ENCODE measurements around the gene LCE3C. TPM values are rescaled to one million over a fixed set of nuclear protein-coding genes. Genes with fewer than 3 reads are reported as not detected.

LCE3C gene
- total and polyA plus RNA-seq, 2 donors (not counting 3 experiments of a cell fraction or from before 2014, with no cell fraction given): not detected

DNA sequence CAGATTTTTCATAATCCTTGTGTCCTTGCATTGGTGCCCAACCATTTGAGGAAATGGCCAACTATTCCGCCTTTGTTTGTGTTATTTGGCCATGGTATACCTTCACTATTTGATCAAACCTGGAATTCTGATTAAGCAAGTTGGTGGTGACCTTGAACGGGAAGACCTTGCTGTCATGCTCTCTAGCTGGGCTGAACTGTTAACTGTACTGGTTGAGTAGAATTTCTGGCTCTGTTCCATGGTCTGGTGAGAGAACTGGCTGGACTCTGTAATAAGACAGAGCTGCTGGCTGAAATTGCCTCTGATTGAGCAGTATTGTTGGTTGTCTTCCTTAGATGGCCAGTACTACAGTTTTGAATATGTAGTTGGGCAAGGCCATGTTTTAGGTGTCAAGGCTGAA, 3.0 kb upstream of the LCE3C start:
- H3K27me3 ChIP-seq (ENCODE audit: control insufficient read depth in 2 of 2, insufficient read depth in 2 of 2, low read length in 2 of 2): no peaks in the 10 kb centered on the region
- no peaks in the 10 kb centered on the region for H3K79me2 ChIP-seq (ENCODE audit: control insufficient read depth, insufficient read depth, low read length)
- TF ChIP-seq MYC (IDR thresholded peaks at IDR 0.05; ENCODE audit: low read depth, low read length): no peak
- no peak for TF ChIP-seq POLR2A (IDR thresholded peaks at IDR 0.05; ENCODE audit: low read depth, low read length)
- no peak for TF ChIP-seq GATA2 (IDR thresholded peaks at IDR 0.05; ENCODE audit: insufficient read depth, insufficient read length, low read depth, low read length)
- no peak for TF ChIP-seq EZH2 (IDR thresholded peaks at IDR 0.05; ENCODE audit: borderline replicate concordance, low read depth, low read length, severe bottlenecking)
- TF ChIP-seq, protein P1, sequence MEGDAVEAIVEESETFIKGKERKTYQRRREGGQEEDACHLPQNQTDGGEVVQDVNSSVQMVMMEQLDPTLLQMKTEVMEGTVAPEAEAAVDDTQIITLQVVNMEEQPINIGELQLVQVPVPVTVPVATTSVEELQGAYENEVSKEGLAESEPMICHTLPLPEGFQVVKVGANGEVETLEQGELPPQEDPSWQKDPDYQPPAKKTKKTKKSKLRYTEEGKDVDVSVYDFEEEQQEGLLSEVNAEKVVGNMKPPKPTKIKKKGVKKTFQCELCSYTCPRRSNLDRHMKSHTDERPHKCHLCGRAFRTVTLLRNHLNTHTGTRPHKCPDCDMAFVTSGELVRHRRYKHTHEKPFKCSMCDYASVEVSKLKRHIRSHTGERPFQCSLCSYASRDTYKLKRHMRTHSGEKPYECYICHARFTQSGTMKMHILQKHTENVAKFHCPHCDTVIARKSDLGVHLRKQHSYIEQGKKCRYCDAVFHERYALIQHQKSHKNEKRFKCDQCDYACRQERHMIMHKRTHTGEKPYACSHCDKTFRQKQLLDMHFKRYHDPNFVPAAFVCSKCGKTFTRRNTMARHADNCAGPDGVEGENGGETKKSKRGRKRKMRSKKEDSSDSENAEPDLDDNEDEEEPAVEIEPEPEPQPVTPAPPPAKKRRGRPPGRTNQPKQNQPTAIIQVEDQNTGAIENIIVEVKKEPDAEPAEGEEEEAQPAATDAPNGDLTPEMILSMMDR (IDR thresholded peaks at IDR 0.05; ENCODE audit: extremely low read depth in 1 of 2, insufficient read depth in 1 of 2, low read depth in 1 of 2, low read length in 2 of 2): no peak
- no peak for TF ChIP-seq FOS (IDR thresholded peaks at IDR 0.05; ENCODE audit: borderline replicate concordance, insufficient read depth, low read length)
- H3K9me3 ChIP-seq (replicated peaks; ENCODE audit: control insufficient read depth, insufficient read depth, low read length): peaks cover 2% of the 10 kb centered on the region
- no peaks in the 10 kb centered on the region for H4K20me1 ChIP-seq (replicated peaks; ENCODE audit: control insufficient read depth, extremely low read depth, insufficient read depth, low read length)
- ChIA-PET POLR2A (no interaction called here), CTCF (no interaction called here)
- FAIRE-seq: no peak
- H3K9me1 ChIP-seq (replicated peaks; ENCODE audit: control insufficient read depth, extremely low read depth, insufficient read depth, low read length): no peaks in the 10 kb centered on the region
- H3K27ac ChIP-seq (ENCODE audit: insufficient read depth, low read depth, low read length): no peak overlapping the region
- no peaks in the 10 kb centered on the region for H3K36me3 ChIP-seq (ENCODE audit: control insufficient read depth in 2 of 2, extremely low read depth in 1 of 2, insufficient read depth in 2 of 2, low read length in 2 of 2)
- no peak overlapping the region for H3K9ac ChIP-seq (replicated peaks; ENCODE audit: extremely low read depth, insufficient read depth, low read length)
- H3K4me3 ChIP-seq (replicated peaks in 1 of 3; ENCODE audit: insufficient read depth in 1 of 3, low read depth in 1 of 3, low read length in 3 of 3): no peak overlapping the region
- DNase-seq (ENCODE audit: low read depth, low spot score): no peak
- dilution Hi-C loops (cut with MboI; ENCODE audit: extremely low pct_ligation_motif_present, low sequenced_read_pairs) (no loop called here), intact Hi-C loops (cut with micrococcal nuclease) (no loop called here)
- no peak overlapping the region for H3K4me2 ChIP-seq (ENCODE audit: insufficient read depth, low read length)
- no peak overlapping the region for H2AFZ ChIP-seq (ENCODE audit: low read depth, low read length)
- no peaks in the 10 kb centered on the region for H3K4me1 ChIP-seq (ENCODE audit: control insufficient read depth, extremely low read depth, insufficient read depth, low read length)
- no TSS peak for BruUV-seq (replicated peaks)

DNA sequence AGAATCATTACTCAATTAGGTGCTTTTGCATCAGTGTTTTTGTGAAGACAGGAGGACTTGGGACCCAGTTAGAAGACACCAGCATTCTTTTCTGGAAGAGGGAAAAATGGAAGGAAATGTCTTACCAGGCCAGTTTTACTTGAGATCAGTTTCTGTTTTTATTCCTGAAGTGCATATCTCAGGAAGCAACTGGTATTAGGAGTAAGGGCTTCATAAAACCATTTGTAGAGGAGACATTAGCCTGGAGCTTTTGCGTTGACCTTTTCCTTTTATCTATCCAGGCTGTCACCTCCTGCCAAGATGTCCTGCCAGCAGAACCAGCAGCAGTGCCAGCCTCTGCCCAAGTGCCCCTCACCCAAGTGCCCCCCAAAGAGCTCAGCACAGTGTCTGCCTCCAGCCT, 13.5 kb downstream of the LCE3C start, which contains the start of gene LCE3B:
TSS of gene LCE3B (plus strand) at position 301 of the 400 bp plus-strand sequence. CDS start at position 301, 0 bp downstream.
- POLR2A ChIA-PET: no interaction called here
- no peaks in the 10 kb centered on the region for H3K4me1 ChIP-seq (ENCODE audit: control insufficient read depth, extremely low read depth, insufficient read depth, low read length)
- no peak within 1 kb of the TSS for H3K4me3 ChIP-seq (replicated peaks in 1 of 3; ENCODE audit: insufficient read depth in 1 of 3, low read depth in 1 of 3, low read length in 3 of 3)
- no peaks in the 10 kb centered on the region for H4K20me1 ChIP-seq (replicated peaks; ENCODE audit: control insufficient read depth, extremely low read depth, insufficient read depth, low read length)
- no peak within 1 kb of the TSS for H3K9ac ChIP-seq (replicated peaks; ENCODE audit: extremely low read depth, insufficient read depth, low read length)
- no peak for TF ChIP-seq GATA2 (IDR thresholded peaks at IDR 0.05; ENCODE audit: insufficient read depth, insufficient read length, low read depth, low read length)
- TF ChIP-seq, protein P1 (IDR thresholded peaks at IDR 0.05; ENCODE audit: extremely low read depth in 1 of 2, insufficient read depth in 1 of 2, low read depth in 1 of 2, low read length in 2 of 2): no peak
- TF ChIP-seq JUN (IDR thresholded peaks at IDR 0.05; ENCODE audit: borderline replicate concordance, insufficient read depth, insufficient read length, low read depth): no peak
- no peak for TF ChIP-seq EZH2 (IDR thresholded peaks at IDR 0.05; ENCODE audit: borderline replicate concordance, low read depth, low read length, severe bottlenecking)
- no peak for TF ChIP-seq FOS (IDR thresholded peaks at IDR 0.05; ENCODE audit: borderline replicate concordance, insufficient read depth, low read length)
- TF ChIP-seq POLR2A (IDR thresholded peaks at IDR 0.05; ENCODE audit: low read depth, low read length): no peak
- TF ChIP-seq MYC (IDR thresholded peaks at IDR 0.05; ENCODE audit: low read depth, low read length): no peak
- no peak for TF ChIP-seq POLR2AphosphoS5 (IDR thresholded peaks at IDR 0.05; ENCODE audit: insufficient read depth, low read depth, low read length)
- TF ChIP-seq, protein P2, sequence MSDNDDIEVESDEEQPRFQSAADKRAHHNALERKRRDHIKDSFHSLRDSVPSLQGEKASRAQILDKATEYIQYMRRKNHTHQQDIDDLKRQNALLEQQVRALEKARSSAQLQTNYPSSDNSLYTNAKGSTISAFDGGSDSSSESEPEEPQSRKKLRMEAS (IDR thresholded peaks at IDR 0.05; ENCODE audit: insufficient read depth, insufficient read length): no peak
- no peaks in the 10 kb centered on the region for H3K27me3 ChIP-seq (ENCODE audit: control insufficient read depth in 2 of 2, insufficient read depth in 2 of 2, low read length in 2 of 2)
- no peaks in the 10 kb centered on the region for H3K36me3 ChIP-seq (ENCODE audit: control insufficient read depth in 2 of 2, extremely low read depth in 1 of 2, insufficient read depth in 2 of 2, low read length in 2 of 2)
- no peak within 1 kb of the TSS for H3K27ac ChIP-seq (ENCODE audit: insufficient read depth, low read depth, low read length)
- intact Hi-C loops (cut with micrococcal nuclease): no loop called here
- CTCF ChIA-PET: no interaction called here
- H3K9me1 ChIP-seq (replicated peaks; ENCODE audit: control insufficient read depth, extremely low read depth, insufficient read depth, low read length): no peaks in the 10 kb centered on the region
- no peaks in the 10 kb centered on the region for H3K79me2 ChIP-seq (ENCODE audit: control insufficient read depth, insufficient read depth, low read length)
- no TSS peak for BruUV-seq (replicated peaks)
- FAIRE-seq (no peak), DNase-seq (ENCODE audit: low read depth, low spot score) (no peak)
- peaks cover 2% of the 10 kb centered on the region for H3K9me3 ChIP-seq (replicated peaks; ENCODE audit: control insufficient read depth, insufficient read depth, low read length)
- dilution Hi-C loops (cut with MboI; ENCODE audit: extremely low pct_ligation_motif_present, low sequenced_read_pairs): no loop called here
- no peak within 1 kb of the TSS for H3K4me2 ChIP-seq (ENCODE audit: insufficient read depth, low read length)
- H2AFZ ChIP-seq (ENCODE audit: low read depth, low read length): no peak within 1 kb of the TSS

Data from endothelial cell of umbilical vein (primary cell).